Fibroblast of skin of left biceps (primary cell): ENCODE results near the gene CDCA4.

ENCODE experiments used
- DNase-seq, 2 experiments: peaks; one replicate each; pipeline ENCODE4 v3.0.0-alpha.2; 2013; ENCODE audit warnings: low read depth in 2 of 2

Gene CDCA4

DNA sequence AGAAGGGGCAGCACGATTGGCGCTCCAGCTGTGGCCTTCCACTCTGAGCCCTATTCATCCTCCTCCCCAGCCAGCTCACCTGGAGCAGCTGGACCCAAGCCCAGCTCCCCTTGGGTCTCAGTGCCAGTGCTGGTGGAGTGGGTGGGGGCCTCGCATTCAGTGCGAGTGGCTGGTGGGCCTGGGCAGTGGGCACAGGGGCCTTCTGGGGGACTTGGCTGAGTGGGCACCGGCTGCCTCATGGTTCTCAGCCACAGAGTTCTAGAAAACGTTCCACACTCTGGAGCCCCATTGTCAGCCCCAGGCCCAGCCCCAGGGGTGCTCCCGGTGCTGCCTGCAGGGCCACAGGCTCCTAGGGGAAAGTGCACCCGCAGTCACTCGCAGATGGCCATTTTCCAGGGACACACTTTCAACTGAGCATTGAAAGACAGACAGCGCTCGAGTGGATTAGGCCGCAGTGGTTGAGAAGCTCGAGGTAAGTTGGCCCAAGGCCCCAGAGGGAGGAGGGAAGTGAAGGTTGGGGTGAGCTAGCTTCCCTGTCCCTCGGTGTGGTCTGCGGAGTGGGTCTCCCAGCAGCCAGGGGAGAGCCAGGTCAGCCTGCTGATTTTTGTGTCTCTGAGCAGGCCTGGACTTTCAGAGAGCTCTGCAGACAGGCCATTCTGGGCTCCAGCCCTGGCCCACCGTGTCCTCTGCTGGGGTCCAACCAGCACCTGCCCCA lies 31.5 kb downstream of the CDCA4 start:
- DNase-seq = no peak

DNA sequence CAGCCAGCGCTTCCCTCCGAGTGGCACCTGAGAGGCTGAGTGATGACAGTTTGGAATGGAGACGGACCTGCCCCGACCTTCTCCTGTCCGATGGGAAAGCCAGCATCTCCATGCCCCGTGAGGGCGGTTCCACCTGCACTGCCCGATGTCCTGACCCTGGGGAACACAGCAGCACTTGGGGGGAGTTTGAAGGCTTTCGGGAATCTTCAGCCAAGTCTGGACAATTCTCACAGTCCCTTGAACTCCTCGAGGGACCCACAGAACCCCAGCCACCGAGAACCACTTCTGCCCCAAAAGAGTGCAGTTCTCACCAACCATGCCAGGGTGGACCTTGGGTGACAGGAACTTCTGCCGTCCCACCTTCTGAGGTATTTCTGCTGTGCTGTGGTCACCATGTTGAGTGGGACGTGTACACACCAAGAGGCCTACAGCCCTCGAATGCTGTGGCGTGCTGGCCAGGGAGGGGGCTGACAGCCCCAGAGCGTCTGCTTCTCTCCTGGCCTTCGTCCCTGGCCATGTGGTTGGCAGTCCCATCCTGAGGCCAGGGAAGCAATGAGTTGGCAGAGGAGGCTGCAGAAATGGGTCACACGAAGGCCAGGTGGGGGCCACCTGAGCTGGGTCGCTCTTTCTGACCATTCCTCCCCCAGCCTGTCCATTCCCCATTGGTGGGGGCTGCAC lies 34.3 kb downstream of the CDCA4 start:
- no peak for DNase-seq

DNA sequence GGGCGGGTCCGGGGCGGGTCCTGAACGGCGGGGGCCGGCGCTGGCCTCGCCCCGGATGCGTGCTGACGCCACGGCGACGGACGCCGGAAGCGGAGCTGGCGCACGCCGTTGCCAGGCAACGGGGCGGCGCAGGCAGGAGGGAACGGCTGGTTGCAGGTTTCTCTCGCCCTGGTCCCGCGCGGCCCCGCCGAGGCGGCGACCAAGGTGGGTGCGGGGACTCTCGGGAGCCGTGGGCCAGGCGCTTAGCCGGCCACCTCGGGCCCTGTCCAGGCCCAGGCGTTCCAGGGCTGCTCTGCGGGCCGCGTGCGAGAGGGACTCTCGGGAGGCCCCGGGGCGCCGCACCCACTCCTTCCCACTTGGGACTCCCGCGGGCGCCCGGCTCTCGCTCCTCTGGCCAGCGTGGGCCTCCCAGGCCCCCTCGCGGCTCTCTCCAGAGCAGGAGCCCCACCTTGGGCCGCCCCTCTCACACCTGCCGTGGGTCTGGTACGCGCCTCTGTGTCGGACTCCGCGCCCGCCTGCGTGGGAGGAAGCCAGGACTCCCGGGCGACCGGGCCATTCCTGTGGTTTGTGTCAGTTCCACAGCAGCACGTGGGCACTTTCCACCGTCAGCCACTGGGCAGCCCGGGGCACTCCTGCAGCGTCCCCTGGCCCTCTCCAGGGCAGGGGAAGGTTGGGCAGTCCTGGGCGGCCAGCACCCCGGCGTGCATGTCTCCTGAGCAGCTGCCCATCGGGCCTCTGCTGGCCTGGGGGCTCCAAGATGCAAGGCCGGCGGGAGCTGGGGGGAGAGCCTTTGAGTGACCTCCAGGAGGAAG lies 35.0 kb downstream of the CDCA4 start, which contains the start of gene CLBA1:
TSS of gene CLBA1 (plus strand) at position 114 of the 812 bp plus-strand sequence. CDS start at position 758, 644 bp downstream.
- DNase-seq = peak; percentile 70 to 77

DNA sequence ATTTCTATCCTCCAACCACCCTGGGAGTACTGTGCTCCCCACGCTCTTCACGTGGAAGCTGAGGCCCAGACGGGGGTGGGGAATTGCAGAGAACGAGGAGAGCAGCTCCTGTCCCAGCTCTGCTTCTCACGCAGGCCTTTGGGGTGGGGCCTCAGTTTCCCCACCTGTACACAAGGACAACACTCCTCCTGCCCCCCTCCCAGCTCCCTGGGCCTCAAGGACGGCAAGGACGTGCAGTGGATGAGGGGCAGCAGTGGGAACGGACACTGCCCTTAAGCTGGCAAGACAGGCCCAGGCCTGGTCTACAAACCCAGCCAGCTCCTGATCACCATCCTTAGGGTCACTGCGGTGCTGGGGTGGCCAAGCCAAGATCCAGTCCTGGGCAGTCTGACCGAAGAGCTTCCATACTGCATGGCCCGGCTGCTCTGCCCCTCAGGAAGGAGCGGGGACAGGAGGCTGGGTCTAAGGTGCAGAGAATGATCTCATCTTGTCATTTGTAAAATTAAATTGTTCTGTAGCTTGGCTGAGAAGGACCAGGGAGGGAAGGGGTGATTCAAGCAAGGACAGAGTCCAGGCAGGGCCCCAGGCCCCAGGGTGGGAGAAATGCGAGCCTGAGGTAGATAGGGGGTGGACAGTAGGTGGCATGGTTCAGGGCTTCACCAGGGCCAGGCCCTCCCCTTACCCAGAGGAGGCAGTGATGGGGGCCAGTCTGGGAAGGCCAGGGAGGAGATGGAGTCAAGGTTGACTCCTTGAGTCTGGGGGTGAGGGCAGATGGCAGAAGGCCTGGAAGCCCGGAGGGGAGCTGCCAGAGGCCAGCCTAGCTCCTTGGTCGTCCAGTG lies 36.6 kb downstream of the CDCA4 start:
- no peak for DNase-seq

DNA sequence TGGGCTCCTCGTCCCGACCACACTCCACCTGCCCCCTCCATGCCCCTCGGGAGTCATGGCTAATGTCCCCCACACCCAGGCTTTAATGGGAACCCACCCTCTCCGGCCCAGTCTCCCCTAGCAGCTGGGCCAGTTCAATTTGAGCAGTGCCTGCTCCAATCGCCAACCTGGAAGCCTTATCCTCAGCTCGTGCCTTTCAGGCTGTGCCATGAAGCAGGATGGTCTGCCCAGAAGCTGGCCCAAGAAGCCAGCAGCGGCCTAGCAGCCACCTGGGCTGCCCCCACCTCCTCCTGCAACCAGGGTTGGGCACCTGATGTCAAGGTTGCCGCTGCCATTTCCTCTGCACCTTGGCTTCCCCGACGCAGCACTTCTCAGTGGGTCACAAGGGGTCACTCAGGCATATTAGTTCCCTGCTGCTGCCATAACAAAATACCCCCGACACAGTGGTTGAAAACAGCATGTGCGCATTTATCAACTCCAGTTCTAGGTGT lies 37.6 kb downstream of the CDCA4 start:
- no peak for DNase-seq

DNA sequence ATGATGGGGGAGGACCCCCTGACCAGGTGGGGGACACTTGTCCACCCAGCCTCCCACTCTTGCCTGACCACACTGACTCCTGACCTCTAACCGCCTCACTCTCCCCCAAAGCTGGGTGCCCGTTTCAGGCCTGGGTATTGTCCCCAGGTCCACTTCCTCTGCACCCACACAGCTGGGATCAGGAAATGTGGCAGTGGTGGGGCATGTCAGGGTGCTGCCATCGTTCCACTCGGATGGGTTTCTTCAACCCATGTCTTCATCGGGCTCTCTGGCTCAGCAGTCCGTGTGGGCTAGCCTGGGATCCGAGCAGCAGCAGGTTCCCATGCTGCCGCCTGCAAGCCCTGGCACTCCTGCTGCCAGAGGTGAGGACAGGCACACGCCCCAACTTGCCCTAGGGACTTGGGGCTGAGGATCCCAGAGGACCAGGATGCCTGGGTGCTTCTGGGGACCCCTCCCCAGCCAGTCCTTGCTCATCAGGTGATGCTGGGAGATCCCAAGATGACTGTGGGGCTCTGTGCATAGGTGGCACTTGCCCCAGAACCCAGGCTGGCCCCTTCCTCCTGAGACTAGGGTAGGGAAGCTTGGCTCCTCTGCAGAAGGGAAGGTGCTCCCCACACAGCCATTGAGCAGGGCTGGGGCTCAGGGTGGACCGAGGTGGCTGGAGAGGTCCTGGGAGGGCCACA lies 38.2 kb downstream of the CDCA4 start:
- no peak for DNase-seq

DNA sequence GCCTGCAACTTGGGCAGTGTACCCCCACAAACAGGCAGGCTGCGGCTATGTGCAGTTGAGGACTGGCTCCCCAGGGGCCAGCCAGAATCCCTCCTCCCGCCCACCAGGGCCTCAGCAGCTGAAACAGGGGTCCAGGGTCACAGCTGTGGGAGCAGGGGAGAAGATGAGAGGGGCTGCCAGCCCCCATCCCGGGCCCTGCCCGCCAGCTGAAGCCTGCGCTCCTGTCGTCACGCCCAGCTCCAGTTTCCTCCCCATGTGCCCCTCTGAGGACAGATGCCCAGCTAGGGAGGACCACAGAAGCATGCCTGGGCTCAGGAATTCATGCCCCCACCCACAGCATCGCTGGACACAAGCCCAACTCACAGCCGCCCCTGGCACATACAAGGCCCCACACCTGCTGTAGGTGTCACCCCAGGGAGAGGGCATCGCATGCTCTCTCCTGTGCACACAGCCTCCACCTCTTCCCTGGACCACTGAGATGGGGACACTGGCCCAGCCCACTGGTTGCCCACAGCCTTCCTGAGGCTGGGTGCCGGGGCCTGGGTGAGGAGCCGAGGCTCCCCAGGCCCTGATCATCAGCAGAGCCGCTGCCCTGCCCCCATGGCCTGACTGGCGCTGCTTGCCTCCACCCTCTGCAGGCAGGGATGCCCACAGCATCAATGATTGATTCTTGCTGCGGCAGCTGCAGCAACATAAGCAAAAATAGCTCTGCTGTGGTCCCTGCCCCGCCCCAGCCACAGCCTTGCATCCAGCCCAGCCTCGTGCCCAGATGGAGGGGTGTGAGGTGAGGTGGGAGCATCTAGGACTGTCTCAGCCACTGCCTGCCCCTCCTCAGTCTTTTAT lies 39.0 kb downstream of the CDCA4 start:
- no peak for DNase-seq

DNA sequence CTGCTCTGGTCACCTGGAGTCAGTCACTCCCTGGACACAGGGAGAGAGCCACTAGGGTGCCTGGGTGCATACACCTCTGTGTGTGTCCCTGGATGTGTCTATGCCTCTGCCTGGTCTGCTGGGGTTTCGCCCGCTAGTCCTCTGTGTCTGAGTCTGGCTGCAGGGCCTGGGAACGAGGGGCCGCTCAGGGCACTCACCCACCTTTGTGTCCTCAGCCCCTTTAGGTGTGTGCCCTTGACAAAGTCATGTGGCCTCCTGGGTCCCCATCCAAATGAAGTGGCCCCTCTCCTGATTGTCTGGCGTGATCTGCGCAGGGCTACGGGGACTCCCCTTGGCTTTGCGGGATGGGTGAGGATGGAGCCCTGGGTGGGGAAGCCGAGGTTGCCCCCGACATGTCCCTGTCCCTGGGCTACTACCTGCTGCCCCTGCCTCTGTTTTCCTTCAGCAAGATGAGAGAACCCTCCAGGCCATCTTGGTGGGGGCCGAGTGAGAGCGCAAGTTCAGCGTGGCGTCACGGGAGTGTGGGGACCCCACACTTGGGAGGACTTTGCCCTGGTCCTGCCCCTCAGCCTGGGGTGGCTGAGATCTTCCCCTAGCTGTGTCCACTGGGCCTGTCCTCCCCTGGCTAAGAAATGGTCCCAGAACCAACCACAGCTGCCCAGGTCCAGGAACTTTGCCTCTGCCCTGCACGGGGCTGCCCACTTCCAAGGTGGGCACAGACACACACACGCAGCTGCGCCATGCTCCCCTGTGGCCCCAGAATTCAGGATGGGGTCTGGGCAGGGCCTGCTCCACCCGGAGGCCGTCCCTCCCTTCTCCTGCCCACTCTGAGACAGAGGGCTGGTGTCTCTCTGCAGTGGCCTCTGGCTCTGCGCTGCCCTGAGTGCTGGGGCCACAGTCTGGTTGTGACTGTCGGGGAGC lies 40.0 kb downstream of the CDCA4 start:
- no peak for DNase-seq

DNA sequence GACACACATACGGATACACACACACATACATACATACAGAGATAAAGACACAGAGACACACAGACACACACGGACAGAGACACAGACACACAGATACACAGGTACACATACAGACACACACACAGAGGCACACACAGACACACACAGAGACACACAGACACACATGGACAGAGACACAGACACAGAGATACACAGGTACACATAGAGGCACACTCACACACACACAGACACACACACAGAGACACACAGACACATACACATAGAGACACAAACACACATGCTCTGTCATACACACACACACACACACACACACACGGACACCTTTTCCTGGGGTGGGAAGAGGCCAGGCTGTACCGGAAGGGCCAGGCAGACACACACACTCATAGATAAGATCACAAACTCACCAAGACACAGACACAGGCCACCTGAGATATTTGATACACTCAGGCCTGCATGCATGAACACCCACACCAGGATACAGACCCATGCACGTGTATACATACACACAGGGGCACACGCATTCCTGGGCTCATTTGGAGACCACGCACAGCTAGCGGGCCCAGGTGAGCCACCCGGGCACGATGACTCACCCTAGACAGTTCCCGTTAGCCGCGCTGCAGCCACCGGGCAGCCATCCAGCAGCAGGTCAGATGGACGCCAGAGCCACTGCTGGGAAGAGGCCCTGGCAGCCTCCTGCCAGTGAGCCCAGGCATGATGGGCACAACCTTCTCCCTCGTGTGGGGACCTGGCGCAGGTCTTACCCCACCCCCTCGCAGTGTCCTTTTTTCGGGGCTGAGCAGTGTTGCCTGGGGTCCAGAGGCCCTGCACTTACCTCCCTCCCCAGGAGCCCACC lies 40.9 kb downstream of the CDCA4 start:
- no peak for DNase-seq

DNA sequence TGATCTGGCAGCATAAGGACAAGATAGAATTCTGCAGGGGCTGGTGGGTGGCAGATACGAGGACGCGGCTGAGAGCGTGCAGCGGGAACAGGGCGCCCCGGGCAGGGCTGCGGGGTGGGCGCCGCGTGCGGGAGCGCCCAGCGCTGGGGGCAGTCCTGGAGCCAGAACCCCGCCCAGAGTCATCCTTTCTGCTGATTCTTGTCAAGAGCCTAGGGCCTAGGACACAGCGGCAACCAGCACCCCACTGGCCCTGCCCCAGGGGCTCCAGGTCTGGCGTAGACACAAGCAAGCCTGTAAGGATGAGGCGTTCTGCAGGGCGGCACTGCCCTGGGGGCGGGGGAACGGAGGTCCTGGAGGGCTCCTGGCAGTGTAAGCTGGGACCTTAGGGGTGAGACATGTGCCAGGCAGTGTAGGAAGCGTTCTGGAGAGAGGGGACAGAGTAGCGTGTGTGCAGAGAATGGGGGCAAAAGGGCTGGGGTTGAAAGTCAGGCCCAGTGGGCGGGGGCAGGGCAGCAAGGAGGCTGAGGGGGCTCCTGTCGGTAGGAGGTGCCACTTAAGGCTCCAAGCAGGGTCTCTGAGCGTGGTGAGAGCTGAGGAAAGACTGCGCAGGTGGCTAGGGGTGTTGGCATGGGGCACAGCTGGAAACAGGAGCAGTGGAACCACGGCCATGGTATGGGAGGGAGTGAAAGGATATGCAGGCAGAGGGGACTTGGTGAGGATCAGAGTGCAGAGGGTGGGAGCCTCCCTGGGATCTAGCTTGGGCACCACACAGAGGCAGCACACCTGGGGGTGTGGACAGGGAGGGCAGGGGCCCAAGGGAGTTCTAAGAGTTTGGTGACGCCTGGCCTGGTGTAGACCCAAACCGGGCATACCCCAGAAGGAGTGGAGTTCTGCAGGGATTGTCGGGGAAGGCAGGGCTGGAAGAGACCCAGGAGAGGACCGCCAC lies 41.9 kb downstream of the CDCA4 start:
- DNase-seq = no peak

DNA sequence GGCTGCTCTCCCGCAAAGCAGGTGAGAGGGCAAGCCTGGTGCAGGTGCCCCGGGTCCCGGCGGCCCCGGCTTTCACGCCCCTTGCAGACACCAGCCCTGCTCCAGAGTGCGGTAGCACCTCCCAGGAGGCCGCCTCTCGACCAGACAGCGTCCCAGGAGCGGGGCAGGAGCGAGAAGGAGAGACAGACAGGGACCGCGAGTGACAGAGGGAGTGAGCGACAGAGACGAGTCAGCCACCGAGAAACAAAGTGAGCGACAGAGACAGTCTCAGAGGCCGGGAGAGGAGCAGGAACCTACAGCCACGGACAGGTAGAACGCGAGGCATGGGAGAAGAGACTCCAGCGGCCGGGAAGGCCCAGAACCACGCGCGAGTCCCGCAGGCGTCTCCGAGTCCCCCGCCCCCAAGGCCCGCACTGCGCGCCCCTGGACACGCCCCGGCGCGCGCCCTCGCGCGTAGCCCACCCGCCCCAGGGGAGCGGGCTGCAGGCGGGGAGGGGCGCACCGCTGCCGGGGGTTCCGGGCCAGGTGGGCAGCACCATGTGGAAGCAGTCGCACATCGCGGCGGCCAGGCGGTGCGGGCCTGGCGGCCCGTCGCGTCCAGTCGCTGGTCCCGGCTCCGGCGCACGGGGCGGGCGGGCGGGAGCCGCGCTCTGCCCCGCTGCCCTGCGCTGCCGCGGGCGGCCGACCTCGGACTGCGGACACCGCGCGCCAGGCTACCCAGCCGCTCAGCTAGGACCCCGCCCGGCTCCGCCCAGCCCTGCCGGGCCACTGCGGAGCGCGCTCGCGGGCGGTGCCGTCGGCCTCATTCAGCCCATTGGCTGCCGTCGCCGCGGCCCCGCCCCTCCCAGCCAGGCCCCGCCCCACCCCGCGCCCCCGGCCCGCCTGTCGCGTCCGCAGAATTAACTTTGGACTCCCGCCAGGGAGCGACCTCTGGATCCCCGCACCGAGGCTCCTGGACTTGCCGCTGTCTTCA lies 42.9 kb downstream of the CDCA4 start, which contains the start of gene AHNAK2:
TSS of gene AHNAK2 (minus strand) at position 694 of the 973 bp plus-strand sequence. CDS start at position 557, 137 bp downstream.
- DNase-seq = peak in 1 of 2 experiments; percentile 13

DNA sequence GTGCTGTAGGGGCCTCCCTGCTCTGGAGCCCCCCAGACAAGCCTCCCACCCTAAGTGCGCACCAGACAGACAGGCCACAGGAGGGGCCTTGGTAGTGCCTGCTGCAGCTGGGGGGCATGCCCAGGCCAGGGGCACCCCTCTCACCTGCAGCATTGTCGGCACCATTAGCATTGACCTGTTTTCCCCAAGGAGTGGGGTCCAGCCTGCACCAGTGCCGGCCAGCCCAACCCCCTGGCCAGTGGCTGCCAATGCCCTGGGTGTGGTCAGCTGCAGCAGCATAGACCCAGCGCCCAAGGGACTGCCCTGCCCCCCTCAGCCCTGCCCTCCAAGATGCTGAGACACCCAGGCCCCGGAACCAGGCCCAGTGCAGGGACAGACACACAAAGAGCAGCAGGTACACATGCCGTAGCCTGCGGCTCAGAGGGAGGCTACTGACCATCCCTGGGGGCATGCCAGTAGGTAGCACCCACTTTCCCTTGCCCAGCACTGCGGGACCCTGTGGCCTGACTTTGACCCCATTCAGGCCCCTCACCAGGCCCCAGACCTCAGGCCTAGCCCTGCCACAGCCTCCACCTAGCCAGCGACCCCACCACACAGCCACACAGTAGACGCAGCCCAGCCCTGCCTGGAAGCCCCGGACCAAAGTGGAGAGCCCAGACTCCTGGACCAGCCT lies 43.7 kb downstream of the CDCA4 start:
- no peak for DNase-seq

DNA sequence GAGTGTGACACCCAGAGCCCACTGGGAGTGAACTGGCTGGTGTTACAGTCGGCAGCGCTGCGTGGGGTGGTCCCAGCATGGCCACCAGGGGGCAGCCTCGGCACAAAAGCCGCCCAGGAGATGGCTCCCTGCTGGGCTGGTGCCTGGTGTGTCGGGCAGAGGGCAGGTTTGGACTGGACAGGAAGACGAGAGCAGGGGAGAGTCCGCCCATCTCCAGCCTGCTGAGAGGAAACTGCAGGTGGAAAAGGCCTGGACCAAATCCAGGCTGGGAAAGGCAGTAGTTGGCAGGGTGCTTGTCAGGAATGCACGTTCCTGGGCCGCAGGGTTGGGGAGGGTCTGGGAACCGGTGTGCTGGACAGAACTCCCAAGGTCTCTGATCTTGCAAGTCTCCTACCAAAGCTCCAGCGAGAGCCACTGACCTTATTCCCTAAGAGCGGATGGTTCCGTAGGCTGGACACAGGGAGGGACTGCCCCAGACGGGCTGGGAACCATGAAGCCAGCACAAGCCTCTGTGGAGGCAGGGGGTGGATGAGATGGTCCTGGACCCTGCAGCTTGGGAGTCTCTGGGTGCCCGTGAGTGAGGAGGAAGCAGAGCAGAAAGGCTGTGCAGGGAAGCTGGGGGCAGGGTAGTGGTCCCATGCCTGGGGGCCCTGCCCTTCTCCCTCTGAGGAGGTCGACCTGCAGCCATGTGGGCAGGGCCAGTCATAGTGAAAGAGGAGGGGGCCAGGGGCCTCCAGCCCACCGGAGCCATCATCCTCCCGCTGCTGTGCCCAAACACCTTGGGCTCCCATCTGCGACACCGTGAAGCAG lies 44.5 kb downstream of the CDCA4 start:
- DNase-seq = peak in 1 of 2 experiments; percentile 9
